Loucy (cell line): ENCODE results near the gene OGFR.

ENCODE experiments used
- H2AFZ ChIP-seq: fragments of 200-600 bp; sonication (generic); 2 replicates; pipeline ENCODE4 v1.6.0; 2016; ENCODE audit warnings: antibody characterized with exemption, mild to moderate bottlenecking, low read length, moderate library complexity
- H3F3A ChIP-seq: fragments of 200-600 bp; 2 replicates; pipeline ENCODE4 v1.6.0; 2016; ENCODE audit warnings: antibody characterized with exemption, low read depth, mild to moderate bottlenecking
- H3K27me3 ChIP-seq: fragments of 200-600 bp; sonication (generic); 2 replicates; pipeline ENCODE4 v1.6.1; 2014; ENCODE audit warnings: low read length, mild to moderate bottlenecking; ENCODE audit not compliant: insufficient read depth, poor library complexity, severe bottlenecking
- H3K36me3 ChIP-seq: fragments of 200-600 bp; sonication (generic); 2 replicates; pipeline ENCODE4 v1.6.1; 2016; ENCODE audit warnings: low read length; ENCODE audit not compliant: insufficient read depth
- H3K4me1 ChIP-seq: fragments of 200-600 bp; sonication (generic); 2 replicates; pipeline ENCODE4 v1.5.1; 2014; ENCODE audit warnings: low read length, mild to moderate bottlenecking; ENCODE audit not compliant: insufficient read depth, poor library complexity, severe bottlenecking
- H3K4me2 ChIP-seq: fragments of 200-600 bp; sonication (generic); 2 replicates; pipeline ENCODE4 v1.6.0; 2014; ENCODE audit warnings: antibody characterized with exemption, low read length, low read depth, mild to moderate bottlenecking; ENCODE audit not compliant: poor library complexity, severe bottlenecking
- H3K4me3 ChIP-seq: fragments of 200-600 bp; sonication (generic); 2 replicates; pipeline ENCODE4 v1.5.1; 2014; ENCODE audit warnings: low read length, mild to moderate bottlenecking, mixed read lengths; ENCODE audit not compliant: poor library complexity, severe bottlenecking
- H3K79me2 ChIP-seq: fragments of 200-600 bp; sonication (generic); 2 replicates; pipeline ENCODE4 v1.6.1; 2014; ENCODE audit warnings: low read length; ENCODE audit not compliant: insufficient read depth
- H3K9ac ChIP-seq: fragments of 200-600 bp; sonication (generic); 2 replicates; pipeline ENCODE4 v1.6.0; 2014; ENCODE audit warnings: mild to moderate bottlenecking, low read depth, low read length, moderate library complexity; ENCODE audit not compliant: poor library complexity, severe bottlenecking
- H3K9me2 ChIP-seq: fragments of 200-600 bp; sonication (generic); replicated peaks from 2 replicates; pipeline ENCODE4 v1.6.1; 2016; ENCODE audit warnings: low read depth, low read length, mixed read lengths
- H3K9me3 ChIP-seq: fragments of 200-600 bp; sonication (generic); 2 replicates; pipeline ENCODE4 v1.6.1; 2014; ENCODE audit warnings: mild to moderate bottlenecking, antibody characterized with exemption, low read length, low read depth; ENCODE audit not compliant: insufficient read depth
- H4K20me1 ChIP-seq: fragments of 200-600 bp; sonication (generic); 2 replicates; pipeline ENCODE4 v1.6.0; 2014; ENCODE audit warnings: antibody characterized with exemption, low read length, mild to moderate bottlenecking; ENCODE audit not compliant: insufficient read depth, poor library complexity, severe bottlenecking
- EZH2phosphoT487 ChIP-seq: fragments of 200-600 bp; IDR thresholded peaks from 2 replicates; pipeline ENCODE4 v1.6.1; 2018; ENCODE audit warnings: antibody characterized with exemption, mild to moderate bottlenecking, moderate library complexity, borderline replicate concordance
- TF ChIP-seq, protein P1 (sequence below): fragments of 200-600 bp; sonication (generic); conservative IDR thresholded peaks from 2 replicates; pipeline ENCODE4 v1.5.1; 2014; ENCODE audit warnings: mild to moderate bottlenecking, antibody characterized with exemption, low read length

Gene OGFR

GRCh38 chr20:62838128-62838891 is 33.7 kb downstream of the OGFR start:
- Histone ChIP-seq H3K9me2 (no peaks in the 10 kb centered on the region), H3K4me1 (no peaks in the 10 kb centered on the region), H3K9me3 (no peaks in the 10 kb centered on the region), H3F3A (no peaks in the 10 kb centered on the region), H2AFZ (no peak overlapping the region), H3K4me3 (no peak overlapping the region), H3K79me2 (no peaks in the 10 kb centered on the region), H3K36me3 (no peaks in the 10 kb centered on the region), H3K9ac (no peak overlapping the region), H4K20me1 (no peaks in the 10 kb centered on the region), H3K27me3 (no peaks in the 10 kb centered on the region), H3K4me2 (no peak overlapping the region)
- TF ChIP-seq, protein P1, sequence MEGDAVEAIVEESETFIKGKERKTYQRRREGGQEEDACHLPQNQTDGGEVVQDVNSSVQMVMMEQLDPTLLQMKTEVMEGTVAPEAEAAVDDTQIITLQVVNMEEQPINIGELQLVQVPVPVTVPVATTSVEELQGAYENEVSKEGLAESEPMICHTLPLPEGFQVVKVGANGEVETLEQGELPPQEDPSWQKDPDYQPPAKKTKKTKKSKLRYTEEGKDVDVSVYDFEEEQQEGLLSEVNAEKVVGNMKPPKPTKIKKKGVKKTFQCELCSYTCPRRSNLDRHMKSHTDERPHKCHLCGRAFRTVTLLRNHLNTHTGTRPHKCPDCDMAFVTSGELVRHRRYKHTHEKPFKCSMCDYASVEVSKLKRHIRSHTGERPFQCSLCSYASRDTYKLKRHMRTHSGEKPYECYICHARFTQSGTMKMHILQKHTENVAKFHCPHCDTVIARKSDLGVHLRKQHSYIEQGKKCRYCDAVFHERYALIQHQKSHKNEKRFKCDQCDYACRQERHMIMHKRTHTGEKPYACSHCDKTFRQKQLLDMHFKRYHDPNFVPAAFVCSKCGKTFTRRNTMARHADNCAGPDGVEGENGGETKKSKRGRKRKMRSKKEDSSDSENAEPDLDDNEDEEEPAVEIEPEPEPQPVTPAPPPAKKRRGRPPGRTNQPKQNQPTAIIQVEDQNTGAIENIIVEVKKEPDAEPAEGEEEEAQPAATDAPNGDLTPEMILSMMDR, result no peak
- TF ChIP-seq EZH2phosphoT487, result no peak

GRCh38 chr20:62839261-62839660 is 34.6 kb downstream of the OGFR start:
- TF ChIP-seq, protein P1, result no peak
- no peak for TF ChIP-seq EZH2phosphoT487
- Histone ChIP-seq H3K4me1 (no peaks in the 10 kb centered on the region), H3K4me2 (no peak overlapping the region), H4K20me1 (no peaks in the 10 kb centered on the region), H3K4me3 (no peak overlapping the region), H3K9me3 (no peaks in the 10 kb centered on the region), H3K27me3 (no peaks in the 10 kb centered on the region), H3K9ac (no peak overlapping the region), H3F3A (no peaks in the 10 kb centered on the region), H3K79me2 (no peaks in the 10 kb centered on the region), H3K9me2 (no peaks in the 10 kb centered on the region), H2AFZ (no peak overlapping the region), H3K36me3 (no peaks in the 10 kb centered on the region)

DNA sequence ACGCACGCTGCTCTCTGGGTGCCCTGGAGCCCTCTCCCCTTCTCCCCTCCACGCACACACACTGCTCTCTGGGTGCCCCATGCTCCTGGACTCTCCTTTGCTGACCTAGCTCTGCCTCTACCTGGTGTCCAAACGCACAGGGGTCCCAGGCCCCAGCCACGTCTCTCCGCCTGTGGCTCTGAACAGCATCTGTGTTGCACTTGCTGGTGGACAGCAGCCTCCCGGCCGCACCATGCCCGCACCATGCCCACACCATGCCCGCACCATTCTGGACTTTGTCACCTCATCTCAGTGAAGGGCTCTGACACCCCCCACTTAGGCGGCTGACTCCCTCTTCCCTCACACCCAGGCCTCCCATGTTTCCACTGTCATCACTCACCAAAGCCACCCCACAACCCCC is 35.2 kb downstream of the OGFR start:
- H3K4me2 ChIP-seq, result no peak overlapping the region
- no peaks in the 10 kb centered on the region for H3K36me3 ChIP-seq
- TF ChIP-seq, protein P1, result no peak
- TF ChIP-seq EZH2phosphoT487, result no peak
- no peaks in the 10 kb centered on the region for H3K79me2 ChIP-seq
- no peaks in the 10 kb centered on the region for H3K9me3 ChIP-seq
- no peak overlapping the region for H3K9ac ChIP-seq
- H3K9me2 ChIP-seq, result no peaks in the 10 kb centered on the region
- no peaks in the 10 kb centered on the region for H3K4me1 ChIP-seq
- no peaks in the 10 kb centered on the region for H3K27me3 ChIP-seq
- H2AFZ ChIP-seq, result no peak overlapping the region
- no peaks in the 10 kb centered on the region for H4K20me1 ChIP-seq
- H3F3A ChIP-seq, result no peaks in the 10 kb centered on the region
- H3K4me3 ChIP-seq, result no peak overlapping the region
